HG03521 (cell line): ENCODE measurements around the gene TLL2.
A peak's percentile ranks its signal among the peaks of the same experiment; 100 is the strongest.

Experiments used
- ATAC-seq: cut with Tn5 transposase; IDR thresholded peaks from one replicate; pipeline ENCODE4 v1.9.1; 2021; ENCODE audit warnings: mild to moderate bottlenecking, moderate library complexity; ENCODE audit not compliant: unreplicated experiment

The TLL2 gene

DNA sequence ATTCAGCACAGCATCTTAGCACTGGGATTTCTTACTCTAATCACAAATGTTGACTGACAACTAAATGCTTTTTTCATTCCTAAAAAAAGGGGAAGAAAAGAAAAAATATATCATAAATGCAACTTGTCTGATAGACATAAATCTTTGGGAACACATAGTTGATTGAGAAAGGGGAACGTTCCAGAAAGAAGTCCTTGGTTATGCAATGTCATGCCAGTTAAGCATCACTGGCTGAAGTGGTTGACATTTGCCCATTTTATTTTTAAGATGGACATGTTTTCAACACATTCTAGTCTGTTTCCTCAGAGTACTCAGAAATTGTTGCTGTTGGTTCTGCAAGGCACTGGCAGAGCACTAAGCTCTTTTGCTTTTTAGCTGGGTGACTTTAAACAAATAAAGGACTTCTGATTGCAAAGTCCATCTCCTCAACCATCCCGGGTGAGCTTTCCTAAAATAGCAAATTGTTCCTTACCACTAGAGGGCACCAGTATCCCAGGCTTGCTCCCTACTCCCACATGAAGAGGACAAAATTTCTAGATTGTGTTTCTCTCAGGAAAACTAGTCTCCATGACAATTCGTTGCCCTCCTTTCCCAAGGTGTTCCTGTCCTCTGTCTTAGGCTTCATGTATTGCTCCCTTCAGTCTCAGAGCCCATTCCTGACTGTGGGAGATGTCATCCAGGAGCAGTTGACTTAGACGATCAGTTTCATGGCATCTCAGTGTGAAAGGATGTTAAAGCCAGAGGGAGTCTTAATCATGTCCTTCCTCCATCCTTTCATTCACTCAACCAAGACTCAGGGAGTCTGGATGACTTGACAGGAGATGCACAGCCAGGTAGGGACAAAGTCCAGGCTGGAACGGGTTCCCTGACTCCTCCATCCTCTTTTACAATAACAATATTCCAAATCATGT, 178.9 kb downstream of the TLL2 start:
- ATAC-seq, result no peak

- ATAC-seq, result no peak
Measured at GRCh38 chr10:96333101-96333500, 180.6 kb downstream of the TLL2 start.

GRCh38 chr10:96327462-96327861, 186.3 kb downstream of the TLL2 start:
- ATAC-seq, result no peak

- ATAC-seq, result peak; percentile 89
Measured at GRCh38 chr10:96325719-96326373, 187.9 kb downstream of the TLL2 start.

- no peak for ATAC-seq
Measured at GRCh38 chr10:96324447-96324846, 189.3 kb downstream of the TLL2 start.

DNA sequence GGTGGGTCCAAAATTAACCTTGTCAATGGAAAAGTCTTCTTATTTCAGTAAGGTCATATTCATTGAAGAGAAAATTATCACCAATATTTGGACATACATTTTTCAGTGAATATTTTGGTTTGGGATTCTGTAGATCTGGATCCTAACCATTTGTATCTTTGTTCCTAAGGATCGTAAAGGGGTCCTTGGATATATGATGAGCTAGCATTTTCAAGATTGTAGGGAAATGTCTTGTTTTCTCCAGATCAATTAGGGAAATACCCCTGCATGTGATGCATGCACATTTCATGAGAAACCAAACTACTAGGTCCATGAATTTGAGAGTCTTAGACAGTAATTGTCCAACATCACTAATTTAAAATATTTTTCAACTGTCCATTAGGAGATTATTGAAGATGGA, 191.5 kb downstream of the TLL2 start:
- no peak for ATAC-seq

DNA sequence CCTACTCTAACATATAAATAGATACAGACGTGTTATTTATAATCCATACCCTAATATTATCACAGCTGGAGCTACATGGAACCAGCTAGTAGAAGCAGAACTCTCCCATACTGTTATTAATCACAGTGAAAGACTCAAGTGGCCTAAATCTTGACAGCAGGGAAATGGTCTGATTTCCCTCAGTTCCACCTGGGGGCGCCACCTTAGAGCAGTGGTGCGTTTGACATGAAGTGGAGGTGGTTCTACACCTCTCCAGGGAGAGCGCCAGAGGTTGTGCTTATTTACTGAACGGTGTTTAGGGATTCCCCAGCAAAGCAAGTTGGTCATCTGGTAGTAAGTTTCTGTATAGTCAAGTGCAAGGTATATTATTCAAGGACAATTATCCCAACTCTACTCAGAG, 191.9 kb downstream of the TLL2 start:
- no peak for ATAC-seq

- ATAC-seq, result no peak
Measured at GRCh38 chr10:96319754-96320474, 193.8 kb downstream of the TLL2 start.

GRCh38 chr10:96317067-96317833, 196.5 kb downstream of the TLL2 start:
- ATAC-seq, result no peak
